NK-92 treated with Interleukin-12 subunit alpha and Interleukin-12 subunit beta, amount 100 ng/mL, for 24 hours (cell line): ENCODE measurements around the gene AQP6.
A peak's percentile ranks its signal among the peaks of the same experiment; 100 is the strongest.

Experiments used
- DNase-seq: peaks from one replicate; lab custom pipeline; 2025; lab: John Stamatoyannopoulos, UW

The AQP6 gene

DNA sequence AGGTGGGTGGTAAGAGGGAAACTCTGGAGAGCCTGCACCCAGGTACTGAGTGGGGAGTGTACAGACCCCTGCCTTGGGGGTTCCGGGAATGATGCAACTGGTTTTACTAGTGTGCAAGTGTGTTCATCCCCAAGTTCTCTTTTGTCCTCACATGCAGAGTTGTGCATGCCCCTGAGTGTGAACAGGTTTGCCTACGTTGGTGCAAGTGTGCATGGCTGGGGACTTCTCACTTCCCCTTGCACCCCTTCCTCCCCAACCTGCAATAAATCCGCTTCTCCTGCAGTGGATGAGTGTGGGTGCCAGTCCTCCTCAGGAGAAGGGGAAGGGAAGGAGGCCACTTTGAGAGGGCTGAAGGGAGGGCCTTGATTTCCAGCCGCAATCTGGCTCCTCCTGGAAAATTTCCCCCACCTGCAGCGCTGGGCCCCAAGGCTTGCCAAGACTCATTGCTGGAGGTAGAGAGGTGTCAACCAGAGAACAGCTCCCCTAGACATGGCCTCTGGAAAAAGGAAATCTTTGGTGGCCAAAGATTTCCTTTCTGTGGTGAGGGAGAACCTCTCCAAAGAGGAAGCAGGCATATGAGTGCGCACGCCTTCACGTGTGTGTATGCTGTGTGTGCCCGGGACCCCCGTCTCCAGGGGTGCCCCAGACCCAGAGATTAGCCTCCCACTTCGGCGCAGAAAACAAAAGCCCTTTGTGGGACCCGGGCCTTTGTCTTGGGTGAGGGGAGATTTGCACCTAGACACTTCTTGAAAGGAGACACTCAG, 16.7 kb upstream of the AQP6 start:
- no peak for DNase-seq

DNA sequence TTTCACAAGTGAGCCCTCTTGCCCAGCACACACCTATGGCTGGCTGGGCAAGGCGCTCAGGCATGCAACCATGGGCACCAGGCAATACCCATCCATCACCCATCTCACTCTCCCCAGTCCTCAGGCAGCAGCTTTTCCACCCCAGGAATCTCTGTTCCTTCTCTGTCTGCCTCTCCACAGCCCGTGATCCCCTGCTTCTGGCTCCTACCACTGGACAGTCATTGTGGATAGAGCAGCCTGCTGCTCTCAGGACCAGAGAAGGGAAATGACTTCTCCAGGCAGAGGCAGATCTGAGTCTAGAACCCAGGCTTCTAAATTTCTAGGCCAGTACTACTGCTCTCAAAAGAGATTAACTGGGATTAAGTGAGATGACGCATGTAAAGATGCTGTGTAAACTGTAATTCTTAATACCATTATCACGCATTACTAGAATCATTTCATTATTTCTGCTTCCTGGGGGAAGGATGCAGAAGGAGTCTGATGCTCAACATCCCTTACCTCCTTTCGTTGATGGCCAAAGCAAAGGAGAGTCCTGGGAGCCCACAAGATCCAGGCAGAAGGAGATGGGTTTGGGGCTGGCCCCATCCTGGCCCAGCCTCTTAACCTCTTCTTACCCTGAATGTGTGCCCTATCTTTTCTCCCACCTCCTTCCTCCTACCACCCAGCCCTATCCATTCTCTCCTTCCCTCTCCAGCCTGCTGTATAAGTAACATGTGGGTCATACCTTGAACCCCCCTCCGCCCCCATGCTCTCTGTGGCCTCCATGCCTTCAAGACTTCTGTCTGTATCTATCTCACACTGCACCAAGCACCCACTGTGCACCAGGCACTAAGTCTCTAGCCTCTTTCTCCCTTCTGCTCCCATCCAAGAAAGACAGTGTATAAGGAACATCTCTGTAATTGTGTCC, 15.8 kb upstream of the AQP6 start:
- DNase-seq = no peak

DNA sequence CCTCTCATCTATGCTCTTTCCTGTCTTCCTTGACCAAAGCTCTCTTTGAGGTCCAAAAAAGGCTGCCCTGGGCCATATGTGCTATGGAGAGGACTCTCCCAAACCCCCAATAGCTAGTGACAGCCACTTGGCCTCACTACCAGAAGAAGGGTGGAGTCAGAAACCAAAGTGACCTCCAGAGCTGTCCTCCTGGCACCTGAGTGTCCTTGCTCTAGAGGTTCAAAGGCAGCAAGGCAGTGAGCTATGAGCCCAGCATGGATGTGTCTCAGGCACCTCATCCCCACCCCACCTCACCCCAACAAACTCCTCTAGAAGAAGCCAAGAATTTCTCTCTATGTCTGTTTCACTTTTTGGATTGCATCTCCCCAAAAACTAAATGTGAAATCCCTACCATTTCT, 15.2 kb upstream of the AQP6 start:
- no peak for DNase-seq

GRCh38 chr12:49959685-49960473, 12.9 kb upstream of the AQP6 start:
- no peak for DNase-seq

DNA sequence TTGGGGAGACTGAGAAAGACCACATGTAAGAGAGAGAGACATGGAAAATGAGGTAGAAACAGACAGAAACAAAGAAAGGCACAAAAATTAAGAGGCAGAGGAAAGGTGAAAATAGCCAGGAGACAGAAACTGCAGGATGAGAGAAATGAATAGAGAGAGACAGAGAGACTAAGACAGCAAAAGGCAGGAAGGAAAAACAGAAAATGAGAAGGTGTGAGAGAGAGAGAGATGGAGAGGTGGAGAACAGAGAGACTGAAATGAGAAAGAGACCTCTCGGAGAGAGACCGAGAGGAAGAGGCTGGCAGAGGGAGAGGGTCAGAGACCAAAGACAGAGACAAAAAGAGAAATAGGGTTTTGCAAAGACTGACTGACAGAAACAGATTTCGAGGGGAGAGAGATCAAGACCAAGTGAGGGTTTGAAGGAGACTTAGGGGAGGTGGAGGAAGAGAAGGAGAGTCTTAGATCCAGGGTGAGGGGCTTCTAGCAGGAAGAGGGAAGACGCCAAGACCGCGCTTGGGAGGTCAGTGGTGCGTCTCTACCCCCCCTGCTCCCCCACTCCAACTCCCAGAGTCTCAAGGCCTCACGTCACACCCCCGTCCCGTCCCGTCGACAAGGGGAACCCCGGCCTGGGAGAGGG, 12.2 kb upstream of the AQP6 start:
- no peak for DNase-seq

GRCh38 chr12:49961111-49961922, 11.4 kb upstream of the AQP6 start, which contains the start of gene AQP5:
Gene AQP5 (plus strand): TSS chr12:49961872. CDS start chr12:49962018, 146 bp downstream.
- no peak for DNase-seq

DNA sequence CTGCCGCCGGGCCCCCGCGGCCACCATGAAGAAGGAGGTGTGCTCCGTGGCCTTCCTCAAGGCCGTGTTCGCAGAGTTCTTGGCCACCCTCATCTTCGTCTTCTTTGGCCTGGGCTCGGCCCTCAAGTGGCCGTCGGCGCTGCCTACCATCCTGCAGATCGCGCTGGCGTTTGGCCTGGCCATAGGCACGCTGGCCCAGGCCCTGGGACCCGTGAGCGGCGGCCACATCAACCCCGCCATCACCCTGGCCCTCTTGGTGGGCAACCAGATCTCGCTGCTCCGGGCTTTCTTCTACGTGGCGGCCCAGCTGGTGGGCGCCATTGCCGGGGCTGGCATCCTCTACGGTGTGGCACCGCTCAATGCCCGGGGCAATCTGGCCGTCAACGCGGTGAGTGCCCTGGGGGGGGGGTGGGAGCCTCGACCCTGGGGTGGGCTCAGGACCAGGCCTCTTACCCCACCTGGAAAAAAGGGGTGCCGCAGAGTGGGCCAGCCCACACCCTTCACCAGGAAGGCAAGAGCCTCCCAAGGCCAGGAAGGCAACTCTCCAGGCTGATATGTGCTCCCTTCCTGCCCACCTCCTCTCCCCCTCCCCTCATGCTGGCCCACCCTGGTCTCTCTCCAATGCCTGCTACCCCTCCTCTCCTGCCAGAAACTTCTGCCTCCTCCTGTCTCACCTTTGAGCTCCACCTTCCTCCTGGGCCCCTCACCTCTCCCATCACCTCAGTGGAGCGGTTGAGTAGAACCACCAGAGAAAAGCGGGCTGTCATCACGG, 10.6 kb upstream of the AQP6 start:
- no peak for DNase-seq

- no peak for DNase-seq
These were observed 9.6 kb upstream of the AQP6 start for GRCh38 chr12:49962861-49963765.

GRCh38 chr12:49963976-49964815, 8.6 kb upstream of the AQP6 start:
- DNase-seq = no peak

DNA sequence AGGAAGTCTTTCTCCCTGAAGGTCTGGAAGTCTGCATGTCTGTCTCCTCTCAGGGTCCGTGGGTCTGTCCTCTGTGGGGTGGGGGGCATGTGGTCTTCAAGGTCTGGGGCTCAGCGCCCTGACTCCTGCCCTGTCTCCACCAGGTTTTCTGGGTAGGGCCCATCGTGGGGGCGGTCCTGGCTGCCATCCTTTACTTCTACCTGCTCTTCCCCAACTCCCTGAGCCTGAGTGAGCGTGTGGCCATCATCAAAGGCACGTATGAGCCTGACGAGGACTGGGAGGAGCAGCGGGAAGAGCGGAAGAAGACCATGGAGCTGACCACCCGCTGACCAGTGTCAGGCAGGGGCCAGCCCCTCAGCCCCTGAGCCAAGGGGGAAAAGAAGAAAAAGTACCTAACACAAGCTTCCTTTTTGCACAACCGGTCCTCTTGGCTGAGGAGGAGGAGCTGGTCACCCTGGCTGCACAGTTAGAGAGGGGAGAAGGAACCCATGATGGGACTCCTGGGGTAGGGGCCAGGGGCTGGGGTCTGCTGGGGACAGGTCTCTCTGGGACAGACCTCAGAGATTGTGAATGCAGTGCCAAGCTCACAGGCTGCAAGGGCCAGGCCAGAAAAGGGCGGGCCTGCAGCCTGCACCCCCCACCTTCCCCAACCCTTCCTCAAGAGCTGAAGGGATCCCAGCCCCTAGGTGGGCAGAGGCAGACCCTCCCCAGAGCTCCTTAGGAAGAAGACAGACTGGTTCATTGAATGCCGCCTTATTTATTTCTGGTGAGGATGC, 7.7 kb upstream of the AQP6 start:
- DNase-seq = no peak

- no peak for DNase-seq
These were observed 6.9 kb upstream of the AQP6 start for GRCh38 chr12:49965836-49966235.

DNA sequence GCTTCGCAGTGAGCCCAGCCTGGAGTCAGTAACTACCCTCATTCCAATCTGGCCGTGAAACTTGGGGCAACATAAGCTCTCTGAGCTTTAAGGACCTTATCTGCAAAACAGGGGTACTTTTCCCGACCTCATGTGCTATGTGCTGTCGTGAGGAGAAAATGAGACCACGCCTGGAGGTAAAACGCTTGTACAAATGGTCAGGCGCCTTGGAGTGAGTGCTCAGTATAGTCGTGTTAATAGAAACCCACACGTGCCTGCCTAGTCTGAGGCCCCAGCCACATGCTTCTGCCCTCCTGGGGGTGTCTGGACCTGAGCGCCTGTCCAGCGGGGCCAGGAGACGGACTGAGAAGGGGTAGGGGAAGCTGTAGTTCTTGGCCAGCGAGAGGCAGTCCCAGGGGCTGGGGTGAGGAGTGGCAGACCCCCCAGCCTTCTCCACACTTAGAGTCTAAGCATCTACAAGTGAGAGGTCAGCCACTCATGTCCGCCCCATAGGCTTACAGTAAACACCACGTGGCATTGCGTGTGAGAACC, 6.2 kb upstream of the AQP6 start:
- no peak for DNase-seq

DNA sequence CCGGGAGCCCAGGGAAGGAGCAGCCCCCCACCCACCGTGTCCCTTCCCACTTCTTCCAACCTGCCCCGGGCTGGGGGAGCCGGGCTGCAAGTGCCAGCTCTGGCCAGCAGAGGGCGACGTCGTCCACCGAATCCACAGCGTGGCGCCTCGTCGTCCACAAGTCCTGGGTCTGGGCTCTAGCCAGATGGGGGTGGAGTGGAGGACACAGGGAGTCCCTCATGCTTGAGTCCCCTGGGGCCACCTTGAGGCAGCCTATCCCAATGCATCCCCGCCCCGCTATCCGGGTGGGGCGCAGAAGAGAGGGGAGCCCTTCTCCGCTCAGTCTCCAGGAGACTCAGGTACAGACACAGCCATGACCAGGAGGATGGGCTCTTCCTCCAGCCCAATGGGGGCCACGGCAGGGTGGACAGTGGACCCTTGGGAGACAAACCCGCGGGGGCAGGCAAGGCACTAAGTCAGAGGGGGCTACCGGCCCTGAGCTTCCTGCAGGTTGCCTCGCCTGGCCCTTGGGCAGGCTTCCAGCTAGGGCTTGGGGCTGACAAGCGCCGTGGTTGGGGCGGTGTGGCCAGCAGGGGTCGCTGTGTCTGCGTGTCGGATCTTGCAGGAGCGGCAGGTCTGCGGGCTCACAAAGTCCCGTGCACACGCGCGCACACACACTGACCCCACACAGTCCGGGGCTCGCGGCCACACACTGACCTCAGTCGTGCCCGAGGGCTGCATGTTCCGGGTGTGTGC, 5.5 kb upstream of the AQP6 start:
- DNase-seq = peak; percentile 37

DNA sequence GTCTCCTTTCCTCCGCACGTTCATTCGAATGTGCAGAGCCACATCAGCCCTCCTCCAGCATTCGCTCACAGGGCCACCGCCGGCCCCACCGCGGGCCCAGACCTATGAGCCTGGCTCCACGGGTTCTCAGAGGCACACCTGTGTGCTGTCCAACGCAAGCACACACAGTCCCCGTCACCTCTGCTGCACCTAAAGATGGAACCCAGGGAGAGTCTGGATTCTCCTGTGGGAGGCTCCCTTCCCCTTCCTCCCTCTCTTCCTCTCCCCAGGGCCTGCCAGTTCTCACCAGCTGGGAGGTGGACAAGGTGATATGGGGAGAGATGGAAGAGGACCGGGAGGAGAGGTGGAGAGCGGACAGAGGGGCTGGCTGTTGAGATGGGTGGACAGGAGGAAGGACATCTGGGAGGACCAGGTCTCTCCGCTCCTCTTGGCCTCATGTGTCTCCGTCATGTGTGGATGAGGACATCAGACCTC, 4.9 kb upstream of the AQP6 start:
- no peak for DNase-seq

- DNase-seq = no peak
These were observed 4.3 kb upstream of the AQP6 start for GRCh38 chr12:49968471-49968870.

- DNase-seq = no peak
These were observed 3.7 kb upstream of the AQP6 start for GRCh38 chr12:49969027-49969426.
